Measurements from ENCODE around the gene HSF2.

GRCh38 chr6:122482750-122483080 is 83.3 kb downstream of the HSF2 start:
- no peak for TF ChIP-seq CTCF (IDR thresholded peaks at IDR 0.05; ENCODE audit: low read depth, low read length, missing input control)
- no peak for TF ChIP-seq EGR1 (IDR thresholded peaks at IDR 0.05; ENCODE audit: low read depth in 2 of 2)
- TF ChIP-seq REST (IDR thresholded peaks at IDR 0.05): no peak
- TF ChIP-seq MAX (IDR thresholded peaks at IDR 0.05): no peak
- TF ChIP-seq ATF3 (IDR thresholded peaks at IDR 0.05): no peak
- TF ChIP-seq YY1 (IDR thresholded peaks at IDR 0.05): no peak
- no peak for TF ChIP-seq RAD21 (IDR thresholded peaks at IDR 0.05)

Data from liver (tissue), 3 donors.